Activated naive CD4-positive, alpha-beta T cell (primary cell): ENCODE results near the gene GPRC5D.

ENCODE experiments used
- DNase-seq, 4 experiments: peaks; one replicate each; lab custom pipeline; 2025; lab: John Stamatoyannopoulos, UW

GPRC5D gene

GRCh38 chr12:12936983-12937491 is 14.9 kb downstream of the GPRC5D start:
- no peak for DNase-seq

DNA sequence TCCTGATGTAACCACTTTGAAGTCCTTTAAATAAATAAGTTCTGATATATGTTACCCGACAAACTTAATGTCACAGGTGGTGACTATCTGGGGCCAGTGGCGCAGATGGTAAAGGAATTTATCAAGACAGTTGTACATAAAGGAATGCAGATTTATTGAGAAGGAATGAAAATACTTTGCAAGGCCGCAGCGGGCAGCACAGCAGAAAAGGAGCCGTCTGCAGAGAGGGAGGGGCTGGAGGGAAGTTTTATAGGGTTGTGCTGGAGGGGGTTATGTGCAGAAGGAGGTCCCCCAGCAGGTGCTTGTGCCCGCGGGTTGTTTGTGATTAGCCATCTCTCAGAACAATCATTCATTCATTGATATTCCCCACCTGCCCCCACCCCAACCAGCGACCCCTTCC is 17.4 kb downstream of the GPRC5D start:
- no peak for DNase-seq

- DNase-seq: no peak
Measured at GRCh38 chr12:12933742-12934141, 18.2 kb downstream of the GPRC5D start.

DNA sequence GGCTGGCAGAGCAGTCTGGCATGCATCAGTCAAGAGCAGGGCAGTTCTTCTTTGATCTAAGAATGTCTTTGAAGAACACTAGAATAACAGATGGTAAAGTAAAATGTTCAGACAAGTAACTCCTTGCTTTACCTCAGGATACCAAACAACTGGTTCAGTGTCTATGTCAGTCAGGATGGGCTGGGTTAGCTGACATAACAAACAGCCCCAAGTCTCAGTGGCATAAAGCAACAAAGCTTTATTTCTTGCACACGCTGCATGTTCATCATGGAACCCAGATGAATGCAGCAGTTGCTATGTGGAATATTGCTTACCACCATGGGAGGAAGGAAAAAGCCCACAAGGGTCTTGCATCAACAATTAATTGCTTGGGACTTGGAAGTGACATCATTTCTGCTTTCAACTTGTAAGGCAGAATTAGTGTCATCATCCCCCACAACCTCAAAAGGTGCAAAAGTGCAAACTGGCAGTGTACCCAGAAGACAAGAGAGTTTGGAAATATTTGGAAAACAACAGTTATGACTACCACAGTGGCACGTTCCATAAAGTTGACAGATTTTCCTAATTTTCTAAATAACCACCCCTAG is 21.2 kb downstream of the GPRC5D start:
- no peak for DNase-seq

DNA sequence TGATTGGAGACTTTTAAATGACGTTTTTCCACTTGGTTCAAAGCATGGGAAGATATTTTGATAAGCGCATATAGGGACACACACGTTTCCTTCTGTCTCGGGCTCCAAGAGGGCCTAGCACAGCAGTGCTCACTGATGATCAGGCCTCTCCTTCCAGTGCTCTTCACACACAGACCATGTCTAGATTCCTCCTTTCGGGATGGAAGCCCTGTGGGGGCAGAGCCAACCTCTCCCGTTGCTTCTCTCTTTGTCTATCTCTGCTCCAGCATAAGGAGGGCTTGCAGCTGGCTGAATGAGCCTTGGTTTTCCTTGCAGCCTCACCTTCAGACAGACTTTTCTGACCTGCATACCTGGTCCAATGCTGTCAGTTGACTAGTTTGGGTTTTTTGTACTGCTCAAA is 22.3 kb downstream of the GPRC5D start:
- DNase-seq: no peak

DNA sequence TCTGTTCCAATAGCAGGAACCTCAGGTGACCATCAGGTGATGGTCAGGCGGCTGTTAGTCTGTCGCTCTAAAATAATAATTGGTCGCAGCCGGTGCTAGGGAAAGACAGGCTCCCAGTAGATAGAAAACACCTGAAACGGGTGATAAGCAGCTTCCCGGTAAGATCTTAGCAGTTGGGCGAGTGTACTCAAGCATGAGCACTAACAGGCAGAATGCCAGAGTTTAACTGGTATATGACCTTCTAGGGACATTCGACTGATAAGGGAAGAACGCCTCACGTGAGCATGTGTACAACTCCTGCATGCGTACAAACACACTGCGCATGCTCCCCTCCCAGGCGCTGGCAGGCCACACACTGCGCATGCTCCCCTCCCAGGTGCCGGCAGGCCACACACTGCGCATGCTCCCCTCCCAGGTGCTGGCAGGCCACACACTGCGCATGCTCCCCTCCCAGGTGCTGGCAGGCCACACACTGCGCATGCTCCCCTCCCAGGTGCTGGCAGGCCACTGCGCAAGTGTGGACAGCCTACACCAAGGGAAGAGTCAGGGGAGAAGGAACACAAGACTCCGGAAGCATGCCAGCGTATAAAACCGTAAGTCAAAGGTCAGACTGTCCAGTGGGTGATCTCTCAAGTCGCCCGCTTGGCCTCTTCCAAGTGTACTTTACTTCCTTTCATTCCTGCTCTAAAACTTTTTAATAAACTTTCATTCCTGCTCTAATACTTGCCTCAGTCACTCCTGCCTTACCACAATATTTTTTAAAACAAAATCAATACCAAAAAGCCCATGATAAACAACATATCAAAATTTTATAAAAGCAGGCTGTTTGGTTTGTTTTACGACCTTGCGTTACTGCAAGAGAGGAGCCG is 24.5 kb downstream of the GPRC5D start:
- peak in 3 of 4 experiments; percentile 5 to 47 (median 24) for DNase-seq

DNA sequence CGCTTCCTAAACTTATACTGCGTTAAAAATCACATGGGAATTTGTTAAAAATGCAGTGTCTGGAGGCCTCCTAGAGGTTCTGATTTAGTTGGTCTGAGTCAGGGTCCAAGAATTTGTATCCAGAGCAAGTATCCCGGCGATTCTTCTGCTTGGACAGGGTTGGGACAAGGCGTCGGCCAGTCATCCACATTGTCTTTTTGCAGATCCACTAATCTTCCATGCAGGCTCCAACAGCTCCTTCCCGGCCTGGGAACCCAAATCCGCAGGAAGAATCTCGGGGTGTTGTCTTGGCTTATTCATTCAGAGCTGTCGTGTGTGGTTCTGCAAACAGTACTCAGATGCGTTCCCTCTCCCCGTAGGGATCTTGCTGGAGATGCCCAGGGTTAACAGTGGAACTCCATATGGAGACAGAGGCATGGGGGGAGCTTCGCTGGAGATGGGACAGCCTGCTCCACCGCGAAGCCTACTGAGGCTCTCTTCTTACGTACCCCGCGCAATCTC is 25.3 kb downstream of the GPRC5D start:
- no peak for DNase-seq

DNA sequence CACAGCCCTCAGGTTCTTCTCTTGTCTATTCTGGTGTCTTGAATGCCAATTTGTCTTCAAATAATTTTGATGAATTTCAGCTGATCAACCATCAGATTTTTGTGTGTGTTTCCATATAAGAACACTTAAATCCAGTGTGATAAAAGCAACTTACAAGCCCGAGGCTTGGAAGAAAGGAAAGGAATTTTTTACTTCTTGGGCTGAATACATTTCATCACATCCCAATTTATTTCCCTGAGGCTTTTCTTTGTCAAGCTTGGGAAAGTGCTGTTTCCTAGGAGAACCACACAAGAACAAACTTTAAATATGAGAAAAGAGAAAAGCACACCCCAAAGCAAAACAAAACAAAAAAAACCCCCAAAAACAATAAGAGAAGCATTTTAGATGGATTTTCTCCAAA is 26.6 kb downstream of the GPRC5D start:
- no peak for DNase-seq

DNA sequence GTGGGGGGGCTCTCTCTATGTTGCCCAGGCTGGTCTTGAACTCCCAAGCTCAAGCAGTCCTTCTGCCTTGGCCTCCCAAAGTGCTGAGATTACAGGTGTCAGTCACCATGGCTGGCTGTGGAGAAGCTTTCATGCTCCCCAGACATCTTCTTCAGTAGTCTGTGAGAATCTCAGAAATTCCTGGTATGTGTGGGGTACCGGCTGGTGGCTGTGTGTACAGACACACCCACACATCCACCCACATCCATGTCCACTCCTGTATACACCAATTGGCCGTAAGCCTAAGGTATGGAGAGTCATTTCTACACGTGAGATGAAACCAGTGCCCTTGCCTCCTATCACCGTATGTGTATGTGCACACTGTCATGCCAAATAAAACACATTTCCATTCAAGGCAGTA is 27.8 kb downstream of the GPRC5D start:
- DNase-seq: no peak

DNA sequence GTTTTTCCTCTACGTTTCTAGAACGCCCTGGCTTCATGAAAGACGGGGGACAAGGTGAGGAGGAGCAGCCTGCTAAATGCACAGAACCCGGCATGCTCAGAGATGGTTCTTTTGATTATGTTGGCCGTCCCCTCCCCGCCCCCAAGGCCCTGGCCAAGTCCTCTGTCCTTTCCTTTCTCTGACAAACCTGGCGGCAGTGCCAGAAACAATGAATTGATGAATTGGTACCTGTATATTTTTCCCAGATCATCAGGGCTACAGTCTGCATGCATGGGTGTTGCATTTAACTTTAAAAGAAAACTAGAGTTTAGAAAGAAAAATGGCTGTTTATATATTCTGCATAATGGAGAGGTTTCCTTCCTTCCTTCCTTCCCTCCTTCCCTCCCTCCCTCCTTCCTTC is 29.0 kb downstream of the GPRC5D start:
- DNase-seq: no peak

DNA sequence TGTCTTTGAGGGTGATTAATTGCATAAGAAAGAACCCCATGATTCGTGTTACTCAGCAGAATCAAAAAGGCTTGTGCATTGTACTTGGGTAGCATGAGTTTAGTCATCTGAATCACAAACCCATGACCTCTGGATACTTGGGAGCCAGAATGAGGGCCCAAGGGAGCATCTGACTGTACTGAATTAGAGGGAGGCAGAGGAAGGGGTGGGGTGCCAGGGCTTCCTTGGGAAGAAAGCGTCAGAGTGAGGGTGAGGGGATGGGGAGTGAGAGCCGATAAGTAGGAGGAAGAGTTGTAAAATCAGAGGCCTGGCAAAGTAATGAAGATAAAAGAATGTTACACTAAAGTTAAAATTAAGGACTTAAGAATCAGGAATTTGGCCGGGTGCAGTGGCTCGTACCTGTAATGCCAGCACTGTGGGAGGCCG is 29.8 kb downstream of the GPRC5D start:
- DNase-seq: no peak

DNA sequence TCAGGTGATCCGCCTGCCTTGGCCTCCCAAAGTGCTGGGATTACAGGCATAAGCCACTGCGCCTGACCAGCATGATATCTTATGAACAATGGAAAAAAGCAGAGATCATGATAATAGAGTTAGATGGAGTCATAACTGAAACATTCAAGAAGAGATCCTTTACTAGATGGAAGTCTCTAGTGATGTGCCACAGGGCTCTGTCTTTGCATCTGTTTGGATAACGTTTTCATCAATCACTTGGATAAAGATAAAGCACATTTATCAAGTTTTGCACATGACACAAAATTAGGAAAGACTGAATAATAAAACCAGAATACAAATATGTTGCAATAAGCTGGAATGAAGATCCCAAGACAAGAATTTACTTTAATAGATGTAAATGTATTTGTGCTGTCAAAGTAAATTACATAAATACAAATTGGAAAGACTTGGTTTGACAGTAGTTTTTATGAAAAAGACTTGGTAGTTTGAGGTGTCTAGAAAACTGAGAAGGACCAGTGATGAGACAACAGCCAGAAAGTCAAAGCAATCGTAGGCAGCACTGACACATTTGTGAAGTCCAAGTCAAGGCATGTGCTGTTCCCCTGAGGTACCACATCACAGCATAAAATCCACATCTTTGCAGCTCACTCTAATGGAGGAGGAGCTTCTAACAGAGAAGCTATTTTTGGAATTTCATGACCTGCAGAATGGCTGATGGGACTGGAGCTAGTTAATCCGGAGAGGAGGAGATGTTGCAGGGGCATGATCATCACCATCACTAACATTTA is 32.1 kb downstream of the GPRC5D start:
- no peak for DNase-seq

- no peak for DNase-seq
Measured at GRCh38 chr12:12918781-12919389, 33.1 kb downstream of the GPRC5D start.

DNA sequence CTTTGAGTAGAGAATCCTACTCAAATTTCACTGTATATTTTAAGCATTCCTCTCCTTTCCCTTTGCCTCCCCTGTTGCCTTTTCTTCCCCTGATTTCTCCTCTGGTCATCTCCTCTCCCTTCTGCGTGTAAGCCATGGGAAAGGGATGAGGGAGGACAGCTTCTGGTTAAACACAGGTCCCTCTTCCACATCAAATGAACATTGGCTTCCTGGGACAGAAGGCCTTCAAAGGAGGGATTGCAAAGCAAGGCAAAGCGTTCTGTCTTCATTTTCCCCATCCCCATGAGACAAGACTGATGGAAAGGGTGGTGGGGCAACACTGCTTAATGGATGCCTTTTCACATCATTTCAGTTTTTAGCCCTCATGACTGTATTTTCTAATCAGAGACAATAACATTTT is 34.5 kb downstream of the GPRC5D start:
- no peak for DNase-seq

GRCh38 chr12:12916135-12916944 is 35.6 kb downstream of the GPRC5D start:
- DNase-seq: peak; percentile 67 to 79 (median 74)

DNA sequence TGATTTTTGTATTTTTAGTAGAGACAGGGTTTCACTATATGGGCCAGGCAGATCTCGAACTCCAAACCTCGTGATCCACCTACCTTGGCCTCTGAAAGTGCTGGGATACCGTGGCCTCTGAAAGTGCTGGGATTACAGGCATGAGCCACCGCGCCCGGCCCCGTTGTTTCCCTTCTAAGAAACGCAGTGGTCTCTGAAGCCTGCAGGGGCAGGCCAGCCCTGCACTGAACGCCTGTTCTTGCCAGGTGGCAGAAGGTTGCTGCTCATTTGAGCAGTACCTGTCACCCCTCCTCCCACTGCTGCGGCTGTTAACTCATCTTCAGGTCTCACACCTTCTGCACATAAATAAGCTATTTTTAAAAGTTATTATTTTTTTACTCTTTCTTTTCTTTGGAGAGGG is 36.3 kb downstream of the GPRC5D start:
- DNase-seq: no peak

DNA sequence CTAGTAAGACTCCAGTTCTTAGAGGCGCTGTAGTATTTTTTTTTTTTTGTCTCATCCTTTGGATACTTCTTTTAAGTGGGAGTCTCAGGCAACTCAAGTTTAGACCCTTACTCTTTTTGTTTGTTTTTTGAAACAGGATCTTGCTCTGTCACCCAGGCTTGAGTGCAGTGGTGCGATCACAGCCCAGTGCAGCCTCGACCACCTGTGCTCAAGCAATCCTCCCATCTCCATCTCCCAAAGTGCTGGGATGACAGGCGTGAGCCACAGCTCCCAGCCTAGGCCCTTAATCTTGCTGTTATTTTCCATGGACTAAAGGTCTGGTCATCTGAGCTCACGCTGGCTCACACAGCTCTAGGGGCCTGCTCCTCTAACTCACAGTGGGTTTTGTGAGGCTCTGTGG is 39.3 kb downstream of the GPRC5D start:
- no peak for DNase-seq

- DNase-seq: no peak
Measured at GRCh38 chr12:12909995-12910420, 42.0 kb downstream of the GPRC5D start.

- no peak for DNase-seq
Measured at GRCh38 chr12:12909228-12909994, 42.6 kb downstream of the GPRC5D start.

DNA sequence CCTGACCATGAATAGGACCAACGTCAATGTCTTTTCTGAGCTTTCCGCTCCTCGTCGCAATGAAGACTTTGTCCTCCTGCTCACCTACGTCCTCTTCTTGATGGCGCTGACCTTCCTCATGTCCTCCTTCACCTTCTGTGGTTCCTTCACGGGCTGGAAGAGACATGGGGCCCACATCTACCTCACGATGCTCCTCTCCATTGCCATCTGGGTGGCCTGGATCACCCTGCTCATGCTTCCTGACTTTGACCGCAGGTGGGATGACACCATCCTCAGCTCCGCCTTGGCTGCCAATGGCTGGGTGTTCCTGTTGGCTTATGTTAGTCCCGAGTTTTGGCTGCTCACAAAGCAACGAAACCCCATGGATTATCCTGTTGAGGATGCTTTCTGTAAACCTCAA is 43.3 kb downstream of the GPRC5D start:
- DNase-seq: no peak
